HepG2 (cell line): Measurements from ENCODE around the gene INTS6. TPM values are rescaled to one million over a fixed set of nuclear protein-coding genes. Genes with fewer than 3 reads are reported as not detected.

Source experiments
- ATF4 ChIP-seq, 2 experiments: fragments of 450-650 bp in 1 of 2; sonication (generic) in 1 of 2; formaldehyde crosslinking; IDR thresholded peaks; 2 replicates each; pipeline versions ENCODE4 v1.5.0 to v1.8.0; 2020 to 2022; ENCODE audit warnings: mild to moderate bottlenecking in 1 of 2, missing genetic modification reagents in 1 of 2
- CREBL2 ChIP-seq: sonication (generic); formaldehyde crosslinking; IDR thresholded peaks from 2 replicates; pipeline ENCODE4 v1.8.1; 2023; ENCODE audit warnings: missing genetic modification reagents, mild to moderate bottlenecking, borderline replicate concordance
- RFX3 ChIP-seq: IDR thresholded peaks from 2 replicates; pipeline ENCODE4 v1.6.1; 2016; ENCODE audit warnings: missing biosample characterization, missing genetic modification reagents
- SRY ChIP-seq: sonication (generic); formaldehyde crosslinking; IDR thresholded peaks from 2 replicates; pipeline ENCODE4 v1.8.0; 2022; ENCODE audit warnings: mild to moderate bottlenecking, missing genetic modification reagents
- SSRP1 ChIP-seq: IDR thresholded peaks from 2 replicates; pipeline ENCODE4 v1.6.1; 2016; ENCODE audit warnings: control low read depth
- ZC3H4 ChIP-seq: sonication (generic); formaldehyde crosslinking; IDR thresholded peaks from 2 replicates; pipeline ENCODE4 v1.4.0; 2020; ENCODE audit warnings: missing genetic modification reagents, borderline replicate concordance
- ZMAT3 ChIP-seq: sonication (generic); formaldehyde crosslinking; conservative IDR thresholded peaks from 2 replicates; pipeline ENCODE4 v1.7.0; 2021; ENCODE audit warnings: missing genetic modification reagents
- ZMYM4 ChIP-seq: sonication (generic); formaldehyde crosslinking; IDR thresholded peaks from 2 replicates; pipeline ENCODE4 v1.8.1; 2023; ENCODE audit warnings: mild to moderate bottlenecking, missing genetic modification reagents
- ZNF33A ChIP-seq: sonication (generic); formaldehyde crosslinking; IDR thresholded peaks from 2 replicates; pipeline ENCODE4 v1.5.1; 2020; ENCODE audit warnings: missing genetic modification reagents, mild to moderate bottlenecking, moderate library complexity, borderline replicate concordance
- ZNF407 ChIP-seq: sonication (generic); formaldehyde crosslinking; IDR thresholded peaks from one replicate; pipeline ENCODE4 v1.5.1; 2020; ENCODE audit warnings: mild to moderate bottlenecking, missing genetic modification reagents; ENCODE audit errors: not compliant biosample characterization
- ZNF513 ChIP-seq: sonication (generic); formaldehyde crosslinking; conservative IDR thresholded peaks from 2 replicates; pipeline ENCODE4 v1.5.0; 2020; ENCODE audit warnings: missing genetic modification reagents
- ZNF766 ChIP-seq: sonication (generic); formaldehyde crosslinking; IDR thresholded peaks from 2 replicates; pipeline ENCODE4 v1.5.0; 2020; ENCODE audit warnings: missing genetic modification reagents, borderline replicate concordance
- polyA plus RNA-seq, 8 experiments: library from polyadenylated mRNA; depleted of rRNA in 3 of 8; stranded (reverse) in 7 of 8; unstranded in 1 of 8; fragments of >200 nt; fragmentation: Illumina TruSeq in 4 of 8; extraction: Trizol in 4 of 8; gene quantifications; 2 replicates each; pipeline versions ENCODE4 v1.2.1 to v1.2.3, GENCODE V29; 2011 to 2016; ENCODE audit warnings: low read depth in 4 of 8, missing spikeins in 1 of 8, mixed read lengths in 1 of 8; ENCODE audit not compliant: insufficient read depth in 1 of 8
- total RNA-seq, 5 experiments: library from RNA; depleted of rRNA; stranded (reverse); fragments of >200 nt; fragmentation: Illumina TruSeq; extraction: Trizol; gene quantifications; 2 replicates each; pipeline ENCODE4 v1.2.3, GENCODE V29; 2016; ENCODE audit warnings: low read depth in 1 of 5

Gene INTS6
- total and polyA plus RNA-seq, 2 of the 13 experiments (the other 11 are each of a cell fraction or from before 2014, with no cell fraction given), result 27.9 to 38.4 TPM

GRCh38 chr13:51452361-51453206 is at the start of gene INTS6 (continued):
- TF ChIP-seq CREBL2 (no peak), ZNF513 (CRISPR knock-in tag) (0 out of 2 replicates have a peak, but pooled peaks have one; percentile 45), ZNF33A (CRISPR knock-in tag) (no peak), ZNF407 (peak; percentile 88), SSRP1 (no peak), RFX3 (CRISPR knock-in tag) (no peak), ATF4 (CRISPR knock-in tag; IDR thresholded peaks at IDR 0.05) (0 out of 4 replicates have a peak, but pooled peaks of 1 of the 2 experiments have one; percentile 34), ZMAT3 (CRISPR knock-in tag) (peak; percentile 84), ZC3H4 (CRISPR knock-in tag) (peak; percentile 92), ZNF766 (peak; percentile 81), ZMYM4 (CRISPR knock-in tag) (peak; percentile 94), SRY (CRISPR knock-in tag) (peak; percentile 85)
